GM23338 (cell line): ENCODE results near the gene PSMD13. TPM values are rescaled to one million over a fixed set of nuclear protein-coding genes. Genes with fewer than 3 reads are reported as not detected.

Experiments
- ATAC-seq: fragments of 200-7000 bp; cut with Tn5 transposase; 3 replicates; pipeline ENCODE4 v1.9.1; 2020
- DNase-seq: peaks from one replicate; pipeline ENCODE4 v3.0.0-alpha.2; 2015; ENCODE audit warnings: low spot score
- H2AFZ ChIP-seq: fragments of 200-600 bp; sonication (generic); 2 replicates; pipeline ENCODE4 v1.8.0; 2016; ENCODE audit warnings: antibody characterized with exemption, mild to moderate bottlenecking, moderate library complexity
- H3F3A ChIP-seq: fragments of 200-600 bp; sonication (generic); replicated peaks from 2 replicates; pipeline ENCODE4 v1.8.0; 2017; ENCODE audit warnings: antibody characterized with exemption, mixed run types, low read depth
- H3K27ac ChIP-seq: fragments of 200-600 bp; sonication (generic); 2 replicates; pipeline ENCODE4 v1.6.1; 2016; ENCODE audit warnings: low read depth
- H3K27me3 ChIP-seq: fragments of 200-600 bp; sonication (generic); 2 replicates; pipeline ENCODE4 v1.8.0; 2016; ENCODE audit warnings: mild to moderate bottlenecking, mixed run types, moderate library complexity; ENCODE audit not compliant: insufficient read depth
- H3K36me3 ChIP-seq: fragments of 200-600 bp; sonication (generic); 2 replicates; pipeline ENCODE4 v1.8.0; 2016; ENCODE audit warnings: mild to moderate bottlenecking; ENCODE audit not compliant: insufficient read depth
- H3K4me1 ChIP-seq: fragments of 200-600 bp; sonication (generic); 2 replicates; pipeline ENCODE4 v1.8.0; 2016; ENCODE audit warnings: mild to moderate bottlenecking, moderate library complexity; ENCODE audit not compliant: insufficient read depth
- H3K4me2 ChIP-seq: fragments of 200-600 bp; sonication (generic); 2 replicates; pipeline ENCODE4 v1.7.1; 2017; ENCODE audit warnings: mixed run types
- H3K4me3 ChIP-seq: fragments of 200-600 bp; sonication (generic); 2 replicates; pipeline ENCODE4 v1.6.1; 2016; ENCODE audit warnings: mixed run types
- H3K79me2 ChIP-seq: fragments of 200-600 bp; sonication (generic); replicated peaks from 2 replicates; pipeline ENCODE4 v1.8.0; 2017; ENCODE audit warnings: mild to moderate bottlenecking; ENCODE audit not compliant: insufficient read depth
- H3K9me2 ChIP-seq: fragments of 200-600 bp; sonication (generic); 2 replicates; pipeline ENCODE4 v1.8.0; 2017; ENCODE audit not compliant: insufficient read depth
- H4K20me1 ChIP-seq: fragments of 200-600 bp; sonication (generic); replicated peaks from 2 replicates; pipeline ENCODE4 v1.8.0; 2017; ENCODE audit warnings: mild to moderate bottlenecking; ENCODE audit not compliant: insufficient read depth
- H3K27ac Mint-ChIP-seq: 2 replicates; pipeline ENCODE4 v1.8.0; 2020; ENCODE audit warnings: inconsistent platforms, mild to moderate bottlenecking, moderate library complexity, mixed read lengths
- H3K27me3 Mint-ChIP-seq: 3 replicates; pipeline ENCODE4 v1.8.0; 2022; ENCODE audit warnings: low read depth, mild to moderate bottlenecking, moderate library complexity, mixed read lengths, inconsistent platforms; ENCODE audit not compliant: insufficient read depth, poor library complexity
- H3K36me3 Mint-ChIP-seq: 3 replicates; pipeline ENCODE4 v1.8.0; 2021; ENCODE audit warnings: low read depth, mild to moderate bottlenecking, inconsistent platforms, moderate library complexity, mixed read lengths
- H3K4me1 Mint-ChIP-seq: 3 replicates; pipeline ENCODE4 v1.8.0; 2020; ENCODE audit warnings: mild to moderate bottlenecking, inconsistent platforms, mixed read lengths
- H3K4me3 Mint-ChIP-seq: 3 replicates; pipeline ENCODE4 v1.8.0; 2021; ENCODE audit warnings: moderate library complexity, mild to moderate bottlenecking, inconsistent platforms, mixed read lengths
- H3K9me3 Mint-ChIP-seq: 3 replicates; pipeline ENCODE4 v1.8.0; 2020; ENCODE audit warnings: moderate library complexity, mild to moderate bottlenecking, inconsistent platforms, mixed read lengths
- CREB1 ChIP-seq: fragments of 250-450 bp; sonication (Bioruptor Pico); IDR thresholded peaks from 2 replicates; pipeline ENCODE4 v1.5.0; 2020; ENCODE audit warnings: low read depth, mild to moderate bottlenecking, moderate library complexity
- NANOG ChIP-seq: IDR thresholded peaks from 2 replicates; pipeline ENCODE4 v1.6.1; 2016; ENCODE audit warnings: antibody characterized with exemption, borderline replicate concordance
- STAT1 ChIP-seq: IDR thresholded peaks from one replicate; pipeline ENCODE4 v1.6.1; 2016; ENCODE audit warnings: antibody characterized with exemption; ENCODE audit not compliant: unreplicated experiment
- ZNF331 ChIP-seq: fragments of 250-450 bp; sonication (Bioruptor Pico); IDR thresholded peaks from 2 replicates; pipeline ENCODE4 v1.5.0; 2020; ENCODE audit warnings: low read depth, mild to moderate bottlenecking, moderate library complexity
- polyA plus RNA-seq: library from polyadenylated mRNA; unstranded; fragments of >200 nt; fragmentation: Nextera tagmentation; extraction: Ambion mirVana; gene quantifications from 2 replicates; pipeline ENCODE4 v1.2.1, GENCODE V29; 2016
- total RNA-seq: library from RNA; depleted of rRNA; stranded (reverse); fragments of >200 nt; shearing (Covaris generic); gene quantifications from 2 replicates; pipeline ENCODE4 v1.2.3, GENCODE V29; 2014
- TF ChIP-seq, protein P1 (sequence below): IDR thresholded peaks from 2 replicates; pipeline ENCODE4 v1.6.1; 2016; ENCODE audit warnings: antibody characterized with exemption
- TF ChIP-seq, protein P2 (sequence below): fragments of 250-450 bp; sonication (Bioruptor Pico); IDR thresholded peaks from 2 replicates; pipeline ENCODE4 v1.5.0; 2020; ENCODE audit warnings: mild to moderate bottlenecking, moderate library complexity

Gene PSMD13
- total and polyA plus RNA-seq, 2 experiments from 2014 or later = 111 to 114 TPM

DNA sequence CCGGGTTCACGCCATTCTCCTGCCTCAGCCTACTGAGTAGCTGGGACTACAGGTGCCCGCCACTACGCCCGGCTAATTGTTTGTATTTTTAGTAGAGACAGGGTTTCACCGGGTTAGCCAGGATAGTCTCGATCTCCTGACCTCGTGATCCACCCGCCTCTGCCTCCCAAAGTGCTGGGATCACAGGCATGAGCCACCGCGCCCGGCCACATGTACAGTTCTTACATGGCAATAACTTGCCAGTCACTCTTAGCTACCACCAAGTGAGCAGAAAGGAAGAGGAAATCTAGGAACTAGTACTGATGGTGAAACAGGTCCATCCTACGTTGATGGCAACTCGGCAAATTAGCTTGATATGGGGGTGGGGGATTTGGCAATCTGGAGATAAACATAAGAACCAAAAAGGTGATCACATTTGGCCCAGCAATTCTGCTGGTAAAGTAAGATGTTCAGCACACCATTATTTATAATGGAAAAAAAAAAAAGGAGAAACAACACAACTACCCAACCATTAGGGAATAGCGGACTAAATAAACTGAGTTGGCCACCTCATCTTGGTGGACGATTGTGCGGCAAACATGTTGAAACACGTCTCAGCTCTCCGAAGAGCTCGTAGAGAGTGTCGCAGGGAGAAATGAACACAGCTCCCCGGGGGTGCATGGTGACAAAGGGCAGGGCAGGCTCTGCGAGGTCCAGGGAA, 46.8 kb downstream of the PSMD13 start:
- Histone ChIP-seq H3K9me2 (no peaks in the 10 kb centered on the region), H3K4me3 (no peak overlapping the region), H3K4me1 (no peaks in the 10 kb centered on the region), H3F3A (peaks cover 6% of the 10 kb centered on the region), H3K36me3 (no peaks in the 10 kb centered on the region), H3K27me3 (peaks cover 70% of the 10 kb centered on the region), H2AFZ (no peak overlapping the region), H3K4me2 (no peak overlapping the region), H4K20me1 (no peaks in the 10 kb centered on the region), H3K27ac (no peak overlapping the region), H3K79me2 (no peaks in the 10 kb centered on the region)
- peaks cover 27% of the 10 kb centered on the region for H3K4me1 Mint-ChIP-seq
- H3K27ac Mint-ChIP-seq = peak overlapping the region; percentile 46; the same call in 1 of the 2 replicates
- TF ChIP-seq, protein P1, sequence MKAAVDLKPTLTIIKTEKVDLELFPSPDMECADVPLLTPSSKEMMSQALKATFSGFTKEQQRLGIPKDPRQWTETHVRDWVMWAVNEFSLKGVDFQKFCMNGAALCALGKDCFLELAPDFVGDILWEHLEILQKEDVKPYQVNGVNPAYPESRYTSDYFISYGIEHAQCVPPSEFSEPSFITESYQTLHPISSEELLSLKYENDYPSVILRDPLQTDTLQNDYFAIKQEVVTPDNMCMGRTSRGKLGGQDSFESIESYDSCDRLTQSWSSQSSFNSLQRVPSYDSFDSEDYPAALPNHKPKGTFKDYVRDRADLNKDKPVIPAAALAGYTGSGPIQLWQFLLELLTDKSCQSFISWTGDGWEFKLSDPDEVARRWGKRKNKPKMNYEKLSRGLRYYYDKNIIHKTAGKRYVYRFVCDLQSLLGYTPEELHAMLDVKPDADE = no peak
- TF ChIP-seq NANOG (no peak), STAT1 (no peak), CREB1 (CRISPR knock-in tag) (no peak), ZNF331 (CRISPR knock-in tag) (no peak)
- TF ChIP-seq, protein P2, sequence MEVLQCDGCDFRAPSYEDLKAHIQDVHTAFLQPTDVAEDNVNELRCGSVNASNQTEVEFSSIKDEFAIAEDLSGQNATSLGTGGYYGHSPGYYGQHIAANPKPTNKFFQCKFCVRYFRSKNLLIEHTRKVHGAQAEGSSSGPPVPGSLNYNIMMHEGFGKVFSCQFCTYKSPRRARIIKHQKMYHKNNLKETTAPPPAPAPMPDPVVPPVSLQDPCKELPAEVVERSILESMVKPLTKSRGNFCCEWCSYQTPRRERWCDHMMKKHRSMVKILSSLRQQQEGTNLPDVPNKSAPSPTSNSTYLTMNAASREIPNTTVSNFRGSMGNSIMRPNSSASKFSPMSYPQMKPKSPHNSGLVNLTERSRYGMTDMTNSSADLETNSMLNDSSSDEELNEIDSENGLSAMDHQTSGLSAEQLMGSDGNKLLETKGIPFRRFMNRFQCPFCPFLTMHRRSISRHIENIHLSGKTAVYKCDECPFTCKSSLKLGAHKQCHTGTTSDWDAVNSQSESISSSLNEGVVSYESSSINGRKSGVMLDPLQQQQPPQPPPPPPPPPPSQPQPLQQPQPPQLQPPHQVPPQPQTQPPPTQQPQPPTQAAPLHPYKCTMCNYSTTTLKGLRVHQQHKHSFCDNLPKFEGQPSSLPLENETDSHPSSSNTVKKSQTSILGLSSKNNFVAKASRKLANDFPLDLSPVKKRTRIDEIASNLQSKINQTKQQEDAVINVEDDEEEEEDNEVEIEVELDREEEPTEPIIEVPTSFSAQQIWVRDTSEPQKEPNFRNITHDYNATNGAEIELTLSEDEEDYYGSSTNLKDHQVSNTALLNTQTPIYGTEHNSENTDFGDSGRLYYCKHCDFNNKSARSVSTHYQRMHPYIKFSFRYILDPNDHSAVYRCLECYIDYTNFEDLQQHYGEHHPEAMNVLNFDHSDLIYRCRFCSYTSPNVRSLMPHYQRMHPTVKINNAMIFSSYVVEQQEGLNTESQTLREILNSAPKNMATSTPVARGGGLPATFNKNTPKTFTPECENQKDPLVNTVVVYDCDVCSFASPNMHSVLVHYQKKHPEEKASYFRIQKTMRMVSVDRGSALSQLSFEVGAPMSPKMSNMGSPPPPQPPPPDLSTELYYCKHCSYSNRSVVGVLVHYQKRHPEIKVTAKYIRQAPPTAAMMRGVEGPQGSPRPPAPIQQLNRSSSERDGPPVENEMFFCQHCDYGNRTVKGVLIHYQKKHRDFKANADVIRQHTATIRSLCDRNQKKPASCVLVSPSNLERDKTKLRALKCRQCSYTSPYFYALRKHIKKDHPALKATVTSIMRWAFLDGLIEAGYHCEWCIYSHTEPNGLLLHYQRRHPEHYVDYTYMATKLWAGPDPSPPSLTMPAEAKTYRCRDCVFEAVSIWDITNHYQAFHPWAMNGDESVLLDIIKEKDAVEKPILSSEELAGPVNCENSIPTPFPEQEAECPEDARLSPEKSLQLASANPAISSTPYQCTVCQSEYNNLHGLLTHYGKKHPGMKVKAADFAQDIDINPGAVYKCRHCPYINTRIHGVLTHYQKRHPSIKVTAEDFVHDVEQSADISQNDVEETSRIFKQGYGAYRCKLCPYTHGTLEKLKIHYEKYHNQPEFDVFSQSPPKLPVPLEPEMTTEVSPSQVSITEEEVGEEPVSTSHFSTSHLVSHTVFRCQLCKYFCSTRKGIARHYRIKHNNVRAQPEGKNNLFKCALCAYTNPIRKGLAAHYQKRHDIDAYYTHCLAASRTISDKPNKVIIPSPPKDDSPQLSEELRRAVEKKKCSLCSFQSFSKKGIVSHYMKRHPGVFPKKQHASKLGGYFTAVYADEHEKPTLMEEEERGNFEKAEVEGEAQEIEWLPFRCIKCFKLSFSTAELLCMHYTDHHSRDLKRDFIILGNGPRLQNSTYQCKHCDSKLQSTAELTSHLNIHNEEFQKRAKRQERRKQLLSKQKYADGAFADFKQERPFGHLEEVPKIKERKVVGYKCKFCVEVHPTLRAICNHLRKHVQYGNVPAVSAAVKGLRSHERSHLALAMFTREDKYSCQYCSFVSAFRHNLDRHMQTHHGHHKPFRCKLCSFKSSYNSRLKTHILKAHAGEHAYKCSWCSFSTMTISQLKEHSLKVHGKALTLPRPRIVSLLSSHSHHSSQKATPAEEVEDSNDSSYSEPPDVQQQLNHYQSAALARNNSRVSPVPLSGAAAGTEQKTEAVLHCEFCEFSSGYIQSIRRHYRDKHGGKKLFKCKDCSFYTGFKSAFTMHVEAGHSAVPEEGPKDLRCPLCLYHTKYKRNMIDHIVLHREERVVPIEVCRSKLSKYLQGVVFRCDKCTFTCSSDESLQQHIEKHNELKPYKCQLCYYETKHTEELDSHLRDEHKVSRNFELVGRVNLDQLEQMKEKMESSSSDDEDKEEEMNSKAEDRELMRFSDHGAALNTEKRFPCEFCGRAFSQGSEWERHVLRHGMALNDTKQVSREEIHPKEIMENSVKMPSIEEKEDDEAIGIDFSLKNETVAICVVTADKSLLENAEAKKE (CRISPR knock-in tag) = no peak
- no peak overlapping the region; the same call in 2 of the 3 replicates for H3K4me3 Mint-ChIP-seq
- H3K27me3 Mint-ChIP-seq = peaks cover 65% of the 10 kb centered on the region
- peaks cover 2% of the 10 kb centered on the region; the same call in 1 of the 3 replicates for H3K9me3 Mint-ChIP-seq
- no peak for ATAC-seq
- no peaks in the 10 kb centered on the region; the same call in 2 of the 3 replicates for H3K36me3 Mint-ChIP-seq
- no peak for DNase-seq
